Measurements from ENCODE around the gene JUNB. TPM values are rescaled to one million over a fixed set of nuclear protein-coding genes. Genes with fewer than 3 reads are reported as not detected.

Gene JUNB
- total RNA-seq (ENCODE audit: unreplicated experiment) = 20.6 TPM
- long read RNA-seq, transcript JUNB-201 (1 exons, 1,820 nt) = major isoform, 21 of 21 reads
- long read RNA-seq, partial matches to known transcripts = 0 of 21 reads
- long read RNA-seq, other reads (novel, unspliced or antisense) = 0 of 21 reads

DNA sequence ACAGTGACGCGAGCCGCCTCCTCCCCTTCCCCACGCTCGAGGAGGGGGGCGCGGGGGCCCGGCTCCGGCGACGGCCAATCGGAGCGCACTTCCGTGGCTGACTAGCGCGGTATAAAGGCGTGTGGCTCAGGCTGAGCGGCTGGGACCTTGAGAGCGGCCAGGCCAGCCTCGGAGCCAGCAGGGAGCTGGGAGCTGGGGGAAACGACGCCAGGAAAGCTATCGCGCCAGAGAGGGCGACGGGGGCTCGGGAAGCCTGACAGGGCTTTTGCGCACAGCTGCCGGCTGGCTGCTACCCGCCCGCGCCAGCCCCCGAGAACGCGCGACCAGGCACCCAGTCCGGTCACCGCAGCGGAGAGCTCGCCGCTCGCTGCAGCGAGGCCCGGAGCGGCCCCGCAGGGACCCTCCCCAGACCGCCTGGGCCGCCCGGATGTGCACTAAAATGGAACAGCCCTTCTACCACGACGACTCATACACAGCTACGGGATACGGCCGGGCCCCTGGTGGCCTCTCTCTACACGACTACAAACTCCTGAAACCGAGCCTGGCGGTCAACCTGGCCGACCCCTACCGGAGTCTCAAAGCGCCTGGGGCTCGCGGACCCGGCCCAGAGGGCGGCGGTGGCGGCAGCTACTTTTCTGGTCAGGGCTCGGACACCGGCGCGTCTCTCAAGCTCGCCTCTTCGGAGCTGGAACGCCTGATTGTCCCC is at the start of gene JUNB:
TSS of gene JUNB (plus strand) at position 142 of the 706 bp plus-strand sequence. CDS start at position 428, 286 bp downstream.
- peak within 1 kb of the TSS; percentile 87 for H3K4me3 Mint-ChIP-seq (ENCODE audit: unreplicated experiment)
- peaks cover 27% of the 10 kb centered on the region for H3K4me1 Mint-ChIP-seq (ENCODE audit: unreplicated experiment)
- H3K27me3 Mint-ChIP-seq (ENCODE audit: unreplicated experiment) = peaks cover 33% of the 10 kb centered on the region
- H3K36me3 Mint-ChIP-seq (ENCODE audit: low read depth, unreplicated experiment) = no peaks in the 10 kb centered on the region
- H3K9me3 Mint-ChIP-seq (ENCODE audit: unreplicated experiment) = no peaks in the 10 kb centered on the region
- peak; percentile 94 for DNase-seq (ENCODE audit: low spot score)
- peak within 1 kb of the TSS; percentile 76 for H3K27ac Mint-ChIP-seq (ENCODE audit: unreplicated experiment)
- no peak for TF ChIP-seq CTCF (IDR thresholded peaks at IDR 0.05; ENCODE audit: unreplicated experiment)

DNA sequence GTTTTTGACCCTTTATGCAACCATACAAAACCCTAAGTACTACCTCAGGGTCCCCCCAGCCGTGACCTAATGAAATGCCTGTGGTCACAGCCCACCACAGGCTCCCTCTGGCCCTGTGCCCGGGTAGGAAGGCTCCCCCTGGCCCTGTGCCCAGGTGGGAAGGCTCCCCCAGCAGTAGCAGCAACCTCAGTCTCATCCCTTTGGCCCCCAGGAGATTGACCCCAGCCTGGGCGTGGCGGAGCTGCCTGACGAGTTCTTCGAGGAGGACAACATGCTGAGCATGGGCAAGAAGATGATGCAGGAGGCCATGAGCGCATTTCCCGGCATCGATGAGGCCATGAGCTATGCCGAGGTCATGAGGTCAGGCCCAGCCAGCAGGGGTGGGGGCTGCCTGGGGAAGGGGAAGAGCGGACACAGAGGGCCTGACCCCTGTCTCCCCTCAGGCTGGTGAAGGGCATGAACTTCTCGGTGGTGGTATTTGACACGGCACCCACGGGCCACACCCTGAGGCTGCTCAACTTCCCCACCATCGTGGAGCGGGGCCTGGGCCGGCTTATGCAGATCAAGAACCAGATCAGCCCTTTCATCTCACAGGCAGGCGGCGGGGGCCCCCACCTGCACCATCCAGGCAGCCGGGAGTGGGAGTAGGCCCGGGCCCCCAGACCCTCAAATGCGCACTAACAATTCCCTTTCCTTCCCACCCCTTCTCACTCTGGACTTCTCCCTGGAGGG is 46.0 kb upstream of the JUNB start:
- Mint-ChIP-seq H3K9me3 (ENCODE audit: unreplicated experiment) (no peaks in the 10 kb centered on the region), H3K4me3 (ENCODE audit: unreplicated experiment) (no peak overlapping the region), H3K27ac (ENCODE audit: unreplicated experiment) (no peak overlapping the region), H3K4me1 (ENCODE audit: unreplicated experiment) (no peaks in the 10 kb centered on the region), H3K36me3 (ENCODE audit: low read depth, unreplicated experiment) (peaks cover 31% of the 10 kb centered on the region), H3K27me3 (ENCODE audit: unreplicated experiment) (peaks cover 9% of the 10 kb centered on the region)
- TF ChIP-seq CTCF (IDR thresholded peaks at IDR 0.05; ENCODE audit: unreplicated experiment) = no peak
- no peak for DNase-seq (ENCODE audit: low spot score)

- no peak for DNase-seq (ENCODE audit: low spot score)
- Mint-ChIP-seq H3K36me3 (ENCODE audit: low read depth, unreplicated experiment) (peaks cover 22% of the 10 kb centered on the region), H3K27ac (ENCODE audit: unreplicated experiment) (no peak overlapping the region), H3K9me3 (ENCODE audit: unreplicated experiment) (no peaks in the 10 kb centered on the region), H3K27me3 (ENCODE audit: unreplicated experiment) (peaks cover 11% of the 10 kb centered on the region), H3K4me3 (ENCODE audit: unreplicated experiment) (peak overlapping the region; percentile 29), H3K4me1 (ENCODE audit: unreplicated experiment) (peaks cover 8% of the 10 kb centered on the region)
- TF ChIP-seq CTCF (IDR thresholded peaks at IDR 0.05; ENCODE audit: unreplicated experiment) = no peak
Measured at GRCh38 chr19:12748489-12748888, 42.8 kb upstream of the JUNB start.

DNA sequence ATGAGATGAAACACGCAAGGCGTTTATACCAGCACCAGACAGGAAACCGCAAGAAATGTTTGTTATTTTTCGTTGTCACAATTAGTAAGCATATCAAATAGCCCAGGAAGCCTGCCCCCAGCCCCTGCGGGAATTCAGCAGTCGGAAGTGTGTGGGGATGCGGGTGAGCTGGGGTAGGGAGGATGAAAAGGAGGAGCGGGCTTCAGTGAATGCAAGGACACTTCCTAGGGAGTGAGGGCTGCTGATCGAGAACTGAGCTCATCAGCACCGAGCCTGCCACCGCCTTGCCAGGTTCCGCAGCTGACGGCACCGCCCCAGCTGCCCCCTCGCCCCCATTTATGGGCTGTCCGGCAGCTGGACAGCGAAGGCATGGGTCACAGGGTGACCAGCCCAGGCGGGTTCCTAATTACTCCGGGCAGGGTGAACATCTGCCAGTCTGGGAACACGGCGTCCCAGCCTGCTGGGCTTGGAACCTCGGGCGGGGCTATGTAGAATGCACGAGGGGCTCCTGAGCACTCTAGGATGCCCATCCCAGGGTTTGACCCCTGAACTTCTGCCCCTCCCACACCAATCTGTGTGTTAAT is 41.3 kb upstream of the JUNB start:
- Mint-ChIP-seq H3K27ac (ENCODE audit: unreplicated experiment) (no peak overlapping the region), H3K4me1 (ENCODE audit: unreplicated experiment) (peaks cover 8% of the 10 kb centered on the region), H3K27me3 (ENCODE audit: unreplicated experiment) (peaks cover 11% of the 10 kb centered on the region), H3K9me3 (ENCODE audit: unreplicated experiment) (no peaks in the 10 kb centered on the region), H3K36me3 (ENCODE audit: low read depth, unreplicated experiment) (peaks cover 13% of the 10 kb centered on the region), H3K4me3 (ENCODE audit: unreplicated experiment) (no peak overlapping the region)
- no peak for TF ChIP-seq CTCF (IDR thresholded peaks at IDR 0.05; ENCODE audit: unreplicated experiment)
- no peak for DNase-seq (ENCODE audit: low spot score)
